ENCODE results near the gene MMP19.

DNA sequence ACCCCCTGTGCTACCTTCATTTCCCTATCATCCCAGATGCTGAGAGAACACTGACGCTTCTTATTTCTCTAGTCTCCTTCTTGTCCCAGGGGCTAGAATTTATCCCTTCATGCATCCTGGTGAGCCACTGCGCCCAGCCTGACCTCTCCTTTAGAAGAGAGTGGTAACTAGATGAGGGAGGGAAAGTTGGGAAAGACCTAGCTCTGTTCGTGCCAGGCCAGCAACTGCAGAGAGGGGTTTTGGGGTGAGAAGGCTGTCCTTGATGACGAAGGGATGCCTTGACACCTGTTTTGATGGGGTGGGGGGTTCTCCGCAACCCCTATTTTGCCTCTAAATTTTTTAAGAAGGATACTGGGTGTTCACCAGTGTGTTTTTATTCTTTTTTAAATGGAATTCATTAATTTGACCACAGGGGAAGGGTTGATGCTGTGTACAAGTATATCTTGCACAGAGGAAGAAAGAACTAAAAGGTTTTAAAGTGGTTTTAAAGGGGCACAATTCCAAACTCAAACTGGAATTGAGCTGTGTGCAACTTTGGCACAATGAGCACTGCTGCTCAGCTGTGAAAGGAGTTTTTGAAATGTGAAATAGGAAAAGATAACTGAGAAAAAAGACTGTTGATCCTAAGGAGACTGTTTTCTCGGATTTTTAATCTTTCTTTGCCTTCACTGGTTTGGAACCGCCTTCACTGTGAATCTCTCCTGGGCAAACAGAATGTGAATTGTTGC is 7.0 kb upstream of the MMP19 start:
- TF ChIP-seq EZH2 (IDR thresholded peaks at IDR 0.05; ENCODE audit: borderline replicate concordance, low read length) = no peak
- TF ChIP-seq, protein P1, sequence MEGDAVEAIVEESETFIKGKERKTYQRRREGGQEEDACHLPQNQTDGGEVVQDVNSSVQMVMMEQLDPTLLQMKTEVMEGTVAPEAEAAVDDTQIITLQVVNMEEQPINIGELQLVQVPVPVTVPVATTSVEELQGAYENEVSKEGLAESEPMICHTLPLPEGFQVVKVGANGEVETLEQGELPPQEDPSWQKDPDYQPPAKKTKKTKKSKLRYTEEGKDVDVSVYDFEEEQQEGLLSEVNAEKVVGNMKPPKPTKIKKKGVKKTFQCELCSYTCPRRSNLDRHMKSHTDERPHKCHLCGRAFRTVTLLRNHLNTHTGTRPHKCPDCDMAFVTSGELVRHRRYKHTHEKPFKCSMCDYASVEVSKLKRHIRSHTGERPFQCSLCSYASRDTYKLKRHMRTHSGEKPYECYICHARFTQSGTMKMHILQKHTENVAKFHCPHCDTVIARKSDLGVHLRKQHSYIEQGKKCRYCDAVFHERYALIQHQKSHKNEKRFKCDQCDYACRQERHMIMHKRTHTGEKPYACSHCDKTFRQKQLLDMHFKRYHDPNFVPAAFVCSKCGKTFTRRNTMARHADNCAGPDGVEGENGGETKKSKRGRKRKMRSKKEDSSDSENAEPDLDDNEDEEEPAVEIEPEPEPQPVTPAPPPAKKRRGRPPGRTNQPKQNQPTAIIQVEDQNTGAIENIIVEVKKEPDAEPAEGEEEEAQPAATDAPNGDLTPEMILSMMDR (IDR thresholded peaks at IDR 0.05; ENCODE audit: low read length) = no peak
